GM12864 (cell line): ENCODE measurements around the gene POMT1.
"Not testable (repeated sequence)": the region's sequence is repeated elsewhere in the genome, so short reads cannot be mapped to it uniquely, and the experiment has no call there.

Experiments
- DNase-seq: peaks from one replicate; pipeline ENCODE4 v3.0.0-alpha.2; 2011; ENCODE audit warnings: low read depth
- H3K4me3 ChIP-seq: 2 replicates; pipeline ENCODE4 v1.5.1; 2011; ENCODE audit warnings: mild to moderate bottlenecking, low read depth, low read length, control low read depth
- CTCF ChIP-seq: IDR thresholded peaks from 2 replicates; pipeline ENCODE4 v1.5.1; 2011; ENCODE audit warnings: low read depth, mild to moderate bottlenecking, moderate library complexity, low read length, control low read depth, inconsistent platforms; ENCODE audit errors: missing control alignments

The POMT1 gene

GRCh38 chr9:131502781-131503625 is at the start of gene POMT1:
Gene POMT1 (plus strand): TSS chr9:131502918. CDS start chr9:131504219, 1,301 bp downstream.
- H3K4me3 ChIP-seq: peak within 1 kb of the TSS; percentile 78
- DNase-seq: peak; percentile 56

GRCh38 chr9:131454028-131454427 is 48.7 kb upstream of the POMT1 start:
- no peak for DNase-seq
- H3K4me3 ChIP-seq: no peak overlapping the region
- TF ChIP-seq CTCF: no peak

More at GRCh38 chr9:131502781-131503625, at the start of gene POMT1:
- no peak for TF ChIP-seq CTCF

- H3K4me3 ChIP-seq, DNase-seq: not testable (repeated sequence)
These were observed 47.1 kb upstream of the POMT1 start for GRCh38 chr9:131455655-131456054.

- H3K4me3 ChIP-seq: no peak overlapping the region
- DNase-seq: no peak
- TF ChIP-seq CTCF: no peak
These were observed 45.0 kb upstream of the POMT1 start for GRCh38 chr9:131457746-131458145.

GRCh38 chr9:131459056-131459455 is 43.7 kb upstream of the POMT1 start:
- TF ChIP-seq CTCF: no peak
- no peak overlapping the region for H3K4me3 ChIP-seq
- no peak for DNase-seq

GRCh38 chr9:131461166-131461565 is 41.6 kb upstream of the POMT1 start:
- DNase-seq: no peak
- no peak for TF ChIP-seq CTCF
- H3K4me3 ChIP-seq: no peak overlapping the region

- no peak for DNase-seq
- H3K4me3 ChIP-seq: no peak overlapping the region
- TF ChIP-seq CTCF: no peak
These were observed 38.2 kb upstream of the POMT1 start for GRCh38 chr9:131464354-131465000.
